ENCODE data around the gene ARAP1. TPM values are rescaled to one million over a fixed set of nuclear protein-coding genes. Genes with fewer than 3 reads are reported as not detected.

ARAP1 gene
- total RNA-seq, 1 experiment from 2014 or later = 86.2 TPM

DNA sequence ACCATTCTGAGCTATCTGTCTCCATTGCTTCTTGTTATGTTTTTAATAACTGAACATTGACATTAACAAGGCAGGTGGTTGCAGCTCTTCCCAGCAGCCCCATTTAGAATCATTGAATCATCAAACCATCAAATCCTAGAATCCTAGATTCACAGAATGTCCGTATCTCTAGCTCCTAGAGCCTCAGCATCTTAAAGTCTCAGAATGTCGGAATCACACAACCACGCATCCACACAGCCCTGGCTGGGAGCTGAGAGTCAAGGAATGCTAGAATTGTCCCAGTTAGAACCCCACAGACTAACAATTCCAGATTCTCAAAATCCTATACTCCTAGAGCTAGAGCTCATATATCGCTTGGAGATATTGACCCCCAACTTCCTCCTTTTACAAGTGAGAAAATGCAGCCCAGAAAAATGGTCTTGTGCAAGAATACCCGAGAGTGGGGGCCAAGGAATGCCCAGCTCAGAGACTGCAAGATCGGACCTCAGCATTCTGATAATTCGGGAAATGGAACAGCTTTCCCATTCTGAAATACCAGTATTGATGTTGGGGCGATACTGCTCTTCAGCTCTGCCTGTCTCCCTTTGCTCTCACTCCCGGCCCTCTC is 116.8 kb downstream of the ARAP1 start:
- H3K27me3 ChIP-seq (ENCODE audit: low read length) = peaks cover 4% of the 10 kb centered on the region; the same call in 1 of the 2 replicates
- intact Hi-C loops (cut with micrococcal nuclease) = no loop called here
- no peaks in the 10 kb centered on the region for H3K9me3 ChIP-seq (ENCODE audit: low read length)
- H3K4me1 ChIP-seq (ENCODE audit: insufficient read depth, low read length) = peaks cover 14% of the 10 kb centered on the region; the same call in 1 of the 2 replicates
- H2AFZ ChIP-seq (ENCODE audit: low read length) = no peak overlapping the region
- no peaks in the 10 kb centered on the region for H3F3A ChIP-seq (ENCODE audit: low read length, unreplicated experiment)
- ATAC-seq (no peak), DNase-seq (no peak)
- ChIA-PET CTCF (no interaction called here), POLR2A (ENCODE audit: unreplicated experiment) (no interaction called here)
- no peak overlapping the region for H3K4me3 ChIP-seq (ENCODE audit: low read length)
- no TSS peak for BruUV-seq (replicated peaks)
- no peak overlapping the region for H3K4me2 ChIP-seq (ENCODE audit: low read length)
- H3K79me2 ChIP-seq (ENCODE audit: low read length) = no peaks in the 10 kb centered on the region
- no peak for TF ChIP-seq EZH2phosphoT487 (IDR thresholded peaks at IDR 0.05; ENCODE audit: borderline replicate concordance, low read length)
- TF ChIP-seq, protein P1, sequence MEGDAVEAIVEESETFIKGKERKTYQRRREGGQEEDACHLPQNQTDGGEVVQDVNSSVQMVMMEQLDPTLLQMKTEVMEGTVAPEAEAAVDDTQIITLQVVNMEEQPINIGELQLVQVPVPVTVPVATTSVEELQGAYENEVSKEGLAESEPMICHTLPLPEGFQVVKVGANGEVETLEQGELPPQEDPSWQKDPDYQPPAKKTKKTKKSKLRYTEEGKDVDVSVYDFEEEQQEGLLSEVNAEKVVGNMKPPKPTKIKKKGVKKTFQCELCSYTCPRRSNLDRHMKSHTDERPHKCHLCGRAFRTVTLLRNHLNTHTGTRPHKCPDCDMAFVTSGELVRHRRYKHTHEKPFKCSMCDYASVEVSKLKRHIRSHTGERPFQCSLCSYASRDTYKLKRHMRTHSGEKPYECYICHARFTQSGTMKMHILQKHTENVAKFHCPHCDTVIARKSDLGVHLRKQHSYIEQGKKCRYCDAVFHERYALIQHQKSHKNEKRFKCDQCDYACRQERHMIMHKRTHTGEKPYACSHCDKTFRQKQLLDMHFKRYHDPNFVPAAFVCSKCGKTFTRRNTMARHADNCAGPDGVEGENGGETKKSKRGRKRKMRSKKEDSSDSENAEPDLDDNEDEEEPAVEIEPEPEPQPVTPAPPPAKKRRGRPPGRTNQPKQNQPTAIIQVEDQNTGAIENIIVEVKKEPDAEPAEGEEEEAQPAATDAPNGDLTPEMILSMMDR (conservative IDR thresholded peaks at IDR 0.05; ENCODE audit: low read depth, low read length) = no peak
- no peak for TF ChIP-seq EZH2 (IDR thresholded peaks at IDR 0.05; ENCODE audit: low read length, unreplicated experiment)
- H3K9ac ChIP-seq (ENCODE audit: low read length) = no peak overlapping the region
- H3K36me3 ChIP-seq (ENCODE audit: low read depth, low read length) = no peaks in the 10 kb centered on the region
- no peaks in the 10 kb centered on the region for H4K20me1 ChIP-seq (ENCODE audit: low read length)
- no peak overlapping the region for H3K27ac ChIP-seq (ENCODE audit: low read length)
- H3K9me2 ChIP-seq (replicated peaks; ENCODE audit: low read length) = no peaks in the 10 kb centered on the region

Small RNA genes lying within 50 kb of the gene (microRNA-seq; reads per million reads assigned to microRNA genes)
- not detected for gene MIR4692 (ENCODE audit: unreplicated experiment)

Other genes starting within 250 kb of the ARAP1 start
- 2.6 and 2.7 TPM in 2 replicates for gene PDE2A, start 78.0 kb downstream of the ARAP1 start, total RNA-seq (2014; rRNA removed)
- 284 and 362 TPM in 2 replicates for gene STARD10, start 41.6 kb upstream of the ARAP1 start, total RNA-seq (2014; rRNA removed)
- gene ATG16L2, start 62.0 kb upstream of the ARAP1 start, total RNA-seq (2014; rRNA removed) = 12.2 and 16.2 TPM in 2 replicates

Data from PC-3 (cell line).